Neural cell (in vitro differentiated cells): Measurements from ENCODE around the gene HECTD1. TPM values are rescaled to one million over a fixed set of nuclear protein-coding genes. Genes with fewer than 3 reads are reported as not detected.

Source experiments
- H2AFZ ChIP-seq: fragments of 200-600, 300-800 bp; sonication (generic), shearing (Covaris generic); 2 replicates; pipeline ENCODE4 v1.6.0; 2014; ENCODE audit warnings: low read depth, mild to moderate bottlenecking, antibody characterized with exemption, low read length, moderate library complexity
- H3F3A ChIP-seq: fragments of 200-600 bp; shearing (Covaris generic); 2 replicates; pipeline ENCODE4 v1.6.1; 2016; ENCODE audit warnings: mild to moderate bottlenecking, moderate library complexity, mixed read lengths, antibody characterized with exemption, low read length; ENCODE audit not compliant: insufficient read depth, poor library complexity, severe bottlenecking
- H3K27ac ChIP-seq: fragments of 200-600, 300-800 bp; sonication (generic), shearing (Covaris generic); 2 replicates; pipeline ENCODE4 v1.5.1; 2014; ENCODE audit warnings: mild to moderate bottlenecking, low read length, moderate library complexity
- H3K27me3 ChIP-seq: fragments of 300-800, 200-600 bp; sonication (generic), shearing (Covaris generic); 2 replicates; pipeline ENCODE4 v1.6.0; 2014; ENCODE audit warnings: mild to moderate bottlenecking, low read depth, low read length, moderate library complexity; ENCODE audit not compliant: insufficient read depth
- H3K36me3 ChIP-seq: fragments of 300-800, 200-600 bp; sonication (generic), shearing (Covaris generic); 2 replicates; pipeline ENCODE4 v1.5.1; 2014; ENCODE audit warnings: mild to moderate bottlenecking, antibody characterized with exemption, low read length, moderate library complexity; ENCODE audit not compliant: insufficient read depth
- H3K4me2 ChIP-seq: fragments of 300-800, 200-600 bp; sonication (generic), shearing (Covaris generic); 2 replicates; pipeline ENCODE4 v1.6.0; 2014; ENCODE audit warnings: mild to moderate bottlenecking, low read length
- H3K4me3 ChIP-seq: fragments of 300-800, 200-600 bp; sonication (generic), shearing (Covaris generic); 2 replicates; pipeline ENCODE4 v1.5.1; 2014; ENCODE audit warnings: mild to moderate bottlenecking, low read length, moderate library complexity
- H3K79me2 ChIP-seq: fragments of 200-600 bp; shearing (Covaris generic); replicated peaks from 2 replicates; pipeline ENCODE4 v1.6.0; 2014; ENCODE audit warnings: mild to moderate bottlenecking, low read length, moderate library complexity; ENCODE audit not compliant: insufficient read depth
- H3K9ac ChIP-seq: fragments of 300-800, 200-600 bp; sonication (generic), shearing (Covaris generic); 2 replicates; pipeline ENCODE4 v1.6.1; 2016; ENCODE audit warnings: mild to moderate bottlenecking, low read length, mixed read lengths
- H3K9me2 ChIP-seq: fragments of 200-600 bp; shearing (Covaris generic); 2 replicates; pipeline ENCODE4 v1.6.1; 2016; ENCODE audit warnings: mild to moderate bottlenecking, low read length, mixed read lengths; ENCODE audit not compliant: insufficient read depth
- H3K9me3 ChIP-seq: fragments of 200-600, 300-800 bp; sonication (generic), shearing (Covaris generic); 2 replicates; pipeline ENCODE4 v1.6.1; 2016; ENCODE audit warnings: mild to moderate bottlenecking, mixed run types, low read length, moderate library complexity, mixed read lengths
- H4K20me1 ChIP-seq: fragments of 200-600 bp; shearing (Covaris generic); 2 replicates; pipeline ENCODE4 v1.6.1; 2016; ENCODE audit warnings: mild to moderate bottlenecking, mixed run types; ENCODE audit not compliant: insufficient read depth
- CTCF ChIP-seq: fragments of 450-650 bp; IDR thresholded peaks from 2 replicates; pipeline ENCODE4 v1.5.1; 2014; ENCODE audit warnings: antibody characterized with exemption, mild to moderate bottlenecking, moderate library complexity; ENCODE audit not compliant: poor library complexity, severe bottlenecking
- EP300 ChIP-seq: fragments of 450-650 bp; conservative IDR thresholded peaks from 2 replicates; pipeline ENCODE4 v1.6.1; 2014; ENCODE audit warnings: antibody characterized with exemption, mild to moderate bottlenecking, moderate library complexity; ENCODE audit not compliant: poor library complexity, severe bottlenecking
- EZH2 ChIP-seq: fragments of 200-600, 300-800 bp; shearing (Covaris generic), sonication (generic); IDR thresholded peaks from 2 replicates; pipeline ENCODE4 v1.6.1; 2014; ENCODE audit warnings: antibody characterized with exemption, low read length, borderline replicate concordance, mild to moderate bottlenecking; ENCODE audit not compliant: insufficient read depth, poor library complexity, severe bottlenecking
- MXI1 ChIP-seq: fragments of 450-650 bp; conservative IDR thresholded peaks from 2 replicates; pipeline ENCODE4 v1.6.1; 2014; ENCODE audit warnings: antibody characterized with exemption, mild to moderate bottlenecking; ENCODE audit not compliant: poor library complexity, severe bottlenecking
- POLR2AphosphoS5 ChIP-seq: IDR thresholded peaks from 2 replicates; pipeline ENCODE4 v1.6.1; 2012
- RAD21 ChIP-seq: fragments of 450-650 bp; conservative IDR thresholded peaks from 2 replicates; pipeline ENCODE4 v1.6.1; 2014; ENCODE audit warnings: antibody characterized with exemption, mild to moderate bottlenecking, moderate library complexity
- REST ChIP-seq: IDR thresholded peaks from 2 replicates; pipeline ENCODE4 v1.6.1; 2012; ENCODE audit warnings: borderline replicate concordance
- SMC3 ChIP-seq: fragments of 450-650 bp; conservative IDR thresholded peaks from 2 replicates; pipeline ENCODE4 v1.6.1; 2014; ENCODE audit warnings: antibody characterized with exemption, mild to moderate bottlenecking, moderate library complexity; ENCODE audit not compliant: poor library complexity
- TAF1 ChIP-seq: IDR thresholded peaks from 2 replicates; pipeline ENCODE4 v1.6.1; 2012; ENCODE audit warnings: low read depth
- polyA plus RNA-seq: library from polyadenylated mRNA; depleted of rRNA; stranded (reverse); fragments of >200 nt; gene quantifications from 2 replicates; pipeline ENCODE4 v1.2.3, GENCODE V29; 2014

Gene HECTD1
- polyA plus RNA-seq, 1 donor from 2014 or later: 144 TPM

GRCh38 chr14:31138301-31138700 is 69.3 kb downstream of the HECTD1 start:
- no peak overlapping the region for H3K9ac ChIP-seq
- no peaks in the 10 kb centered on the region for H3K79me2 ChIP-seq
- H3K4me3 ChIP-seq: no peak overlapping the region
- TF ChIP-seq MXI1 (no peak), EP300 (no peak), EZH2 (no peak), REST (no peak), POLR2AphosphoS5 (no peak), CTCF (no peak)
- no peaks in the 10 kb centered on the region for H3K27me3 ChIP-seq
- H3F3A ChIP-seq: no peaks in the 10 kb centered on the region
- no peaks in the 10 kb centered on the region for H4K20me1 ChIP-seq
- H3K27ac ChIP-seq: no peak overlapping the region
- no peak overlapping the region for H2AFZ ChIP-seq
- H3K4me2 ChIP-seq: no peak overlapping the region
- H3K9me3 ChIP-seq: no peaks in the 10 kb centered on the region
- H3K36me3 ChIP-seq: peaks cover 9% of the 10 kb centered on the region
- H3K9me2 ChIP-seq: no peaks in the 10 kb centered on the region

- H3K9me3 ChIP-seq: no peaks in the 10 kb centered on the region
- no peaks in the 10 kb centered on the region for H3K79me2 ChIP-seq
- H3K4me3 ChIP-seq: no peak overlapping the region
- no peak overlapping the region for H3K27ac ChIP-seq
- TF ChIP-seq TAF1 (no peak), EZH2 (no peak), REST (no peak), RAD21 (no peak), EP300 (no peak), POLR2AphosphoS5 (no peak), MXI1 (no peak), CTCF (no peak), SMC3 (no peak)
- H3K9me2 ChIP-seq: no peaks in the 10 kb centered on the region
- no peaks in the 10 kb centered on the region for H3F3A ChIP-seq
- H4K20me1 ChIP-seq: no peaks in the 10 kb centered on the region
- H3K4me2 ChIP-seq: no peak overlapping the region
- H3K36me3 ChIP-seq: peaks cover 17% of the 10 kb centered on the region
- H2AFZ ChIP-seq: no peak overlapping the region
- no peaks in the 10 kb centered on the region for H3K27me3 ChIP-seq
- no peak overlapping the region for H3K9ac ChIP-seq
These were observed 70.2 kb downstream of the HECTD1 start for GRCh38 chr14:31137214-31137889.
